ENCODE results near the gene CDRT4.

DNA sequence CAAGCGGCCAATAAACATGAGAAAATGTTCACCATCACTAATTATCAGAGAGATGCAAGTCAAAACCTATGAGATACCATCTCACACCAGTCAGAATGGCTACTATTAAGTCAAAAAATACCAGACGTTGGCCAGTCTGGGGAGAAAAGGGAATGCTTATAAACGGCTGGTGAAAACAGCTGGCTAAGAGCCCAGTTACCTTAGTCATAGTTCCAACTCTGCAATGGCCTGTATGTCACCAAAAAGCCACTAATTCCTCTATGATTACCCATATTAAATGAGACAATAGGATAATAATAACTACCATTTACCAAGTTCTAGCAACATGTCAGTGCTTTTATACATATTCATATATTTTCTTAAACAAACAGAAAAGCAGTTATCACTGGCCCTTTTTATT is 42.9 kb upstream of the CDRT4 start:
- TF ChIP-seq POLR2AphosphoS5 (IDR thresholded peaks at IDR 0.05; ENCODE audit: low read depth, low read length) (no peak), YY1 (IDR thresholded peaks at IDR 0.05; ENCODE audit: extremely low read depth, insufficient replicate concordance, low read depth, low read length) (no peak), EZH2phosphoT487 (IDR thresholded peaks at IDR 0.05; ENCODE audit: borderline replicate concordance) (no peak), CEBPB (IDR thresholded peaks at IDR 0.05; ENCODE audit: low read depth) (no peak)
- TF ChIP-seq, protein P1, sequence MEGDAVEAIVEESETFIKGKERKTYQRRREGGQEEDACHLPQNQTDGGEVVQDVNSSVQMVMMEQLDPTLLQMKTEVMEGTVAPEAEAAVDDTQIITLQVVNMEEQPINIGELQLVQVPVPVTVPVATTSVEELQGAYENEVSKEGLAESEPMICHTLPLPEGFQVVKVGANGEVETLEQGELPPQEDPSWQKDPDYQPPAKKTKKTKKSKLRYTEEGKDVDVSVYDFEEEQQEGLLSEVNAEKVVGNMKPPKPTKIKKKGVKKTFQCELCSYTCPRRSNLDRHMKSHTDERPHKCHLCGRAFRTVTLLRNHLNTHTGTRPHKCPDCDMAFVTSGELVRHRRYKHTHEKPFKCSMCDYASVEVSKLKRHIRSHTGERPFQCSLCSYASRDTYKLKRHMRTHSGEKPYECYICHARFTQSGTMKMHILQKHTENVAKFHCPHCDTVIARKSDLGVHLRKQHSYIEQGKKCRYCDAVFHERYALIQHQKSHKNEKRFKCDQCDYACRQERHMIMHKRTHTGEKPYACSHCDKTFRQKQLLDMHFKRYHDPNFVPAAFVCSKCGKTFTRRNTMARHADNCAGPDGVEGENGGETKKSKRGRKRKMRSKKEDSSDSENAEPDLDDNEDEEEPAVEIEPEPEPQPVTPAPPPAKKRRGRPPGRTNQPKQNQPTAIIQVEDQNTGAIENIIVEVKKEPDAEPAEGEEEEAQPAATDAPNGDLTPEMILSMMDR (IDR thresholded peaks at IDR 0.05 in 2 of 3, conservative IDR thresholded peaks at IDR 0.05 in 1 of 3; ENCODE audit: borderline replicate concordance in 1 of 3, insufficient read depth in 1 of 3, low read depth in 2 of 3, low read length in 2 of 3): no peak
- TF ChIP-seq, protein P2, sequence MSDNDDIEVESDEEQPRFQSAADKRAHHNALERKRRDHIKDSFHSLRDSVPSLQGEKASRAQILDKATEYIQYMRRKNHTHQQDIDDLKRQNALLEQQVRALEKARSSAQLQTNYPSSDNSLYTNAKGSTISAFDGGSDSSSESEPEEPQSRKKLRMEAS (IDR thresholded peaks at IDR 0.05): no peak

All from HCT116 (cell line).